A549 (cell line): Measurements from ENCODE around the gene TAF4B. TPM values are rescaled to one million over a fixed set of nuclear protein-coding genes. Genes with fewer than 3 reads are reported as not detected.
A peak's percentile ranks its signal among the peaks of the same experiment; 100 is the strongest.
"Not testable (repeated sequence)": the region's sequence is repeated elsewhere in the genome, so short reads cannot be mapped to it uniquely, and the experiment has no call there.

Source experiments
- ATAC-seq, 2 experiments: fragments of 200-7000 bp in 1 of 2; fragments of >200 bp in 1 of 2; cut with Nextera tagmentation in 1 of 2; cut with Tn5 transposase in 1 of 2; 3 replicates each; pipeline versions ENCODE4 v1.8.0 to v1.9.1; 2018 to 2020; ENCODE audit warnings: mild to moderate bottlenecking in 1 of 2, moderate library complexity in 1 of 2
- CTCF ChIA-PET: fragments of 300-600 bp; sonication (Branson Sonifier 250); formaldehyde crosslinking; extraction: SDS; loops from one replicate; lab custom pipeline; 2021; ENCODE audit warnings: antibody characterized with exemption, inconsistent platforms; lab: Yijun Ruan, JAX
- POLR2A ChIA-PET: fragments of 350-600 bp; formaldehyde crosslinking; extraction: SDS; loops from one replicate; lab custom pipeline; 2021; ENCODE audit warnings: antibody characterized with exemption, inconsistent platforms; lab: Yijun Ruan, JAX
- DNase-seq, 2 experiments: peaks; one replicate each; pipeline versions ENCODE4 v3.0.0 to v3.0.0-alpha.2; 2011 to 2016; ENCODE audit warnings: low read depth in 1 of 2, low spot score in 1 of 2
- FAIRE-seq: peaks from 2 replicates; lab custom pipeline; 2011; peaks lifted over from hg19 to GRCh38; lab: Jason Lieb, UNC
- H3K27ac ChIP-seq, 2 experiments: fragments of >200 bp; sonication (Bioruptor Twin); formaldehyde crosslinking; 3 replicates each; pipeline ENCODE4 v1.5.1; 2016 to 2017
- H3K4me1 ChIP-seq: fragments of >200 bp; sonication (Bioruptor Twin); formaldehyde crosslinking; 3 replicates; pipeline ENCODE4 v1.6.1; 2016
- H3K4me2 ChIP-seq: fragments of >200 bp; sonication (Bioruptor Twin); formaldehyde crosslinking; 3 replicates; pipeline ENCODE4 v1.6.1; 2016
- H3K4me3 ChIP-seq: fragments of >200 bp; sonication (Bioruptor Twin); formaldehyde crosslinking; 3 replicates; pipeline ENCODE4 v1.5.1; 2016
- H3K9me3 ChIP-seq: fragments of >200 bp; sonication (Bioruptor Twin); formaldehyde crosslinking; 3 replicates; pipeline ENCODE4 v1.6.1; 2016
- BHLHE40 ChIP-seq: IDR thresholded peaks from 2 replicates; pipeline ENCODE4 v1.6.1; 2012; ENCODE audit warnings: low read depth, low read length, inconsistent platforms
- CEBPB ChIP-seq, 2 experiments: fragments of >200 bp in 1 of 2; sonication (Bioruptor Twin) in 1 of 2; formaldehyde crosslinking in 1 of 2; IDR thresholded peaks; 2 replicates each; pipeline ENCODE4 v1.6.1; 2012 to 2016
- FOSB ChIP-seq: fragments of 250-450 bp; sonication (Bioruptor Pico); IDR thresholded peaks from 2 replicates; pipeline ENCODE4 v1.5.0; 2020; ENCODE audit warnings: mild to moderate bottlenecking, moderate library complexity
- FOSL2 ChIP-seq, 2 experiments: fragments of 450-650 bp in 1 of 2; fragments of >200 bp in 1 of 2; sonication (Bioruptor Twin) in 1 of 2; formaldehyde crosslinking; IDR thresholded peaks; 2 replicates each; pipeline versions ENCODE4 v1.5.0 to v1.6.1; 2016 to 2020; ENCODE audit warnings: mild to moderate bottlenecking in 1 of 2, moderate library complexity in 1 of 2
- HEYL ChIP-seq: fragments of 250-450 bp; sonication (Bioruptor Pico); IDR thresholded peaks from 2 replicates; pipeline ENCODE4 v1.8.0; 2021; ENCODE audit warnings: mild to moderate bottlenecking, moderate library complexity
- HOXA7 ChIP-seq: fragments of 250-450 bp; sonication (Bioruptor Pico); IDR thresholded peaks from 2 replicates; pipeline ENCODE4 v1.5.0; 2020; ENCODE audit warnings: mild to moderate bottlenecking, moderate library complexity
- MAFK ChIP-seq: fragments of 450-650 bp; IDR thresholded peaks from 2 replicates; pipeline ENCODE4 v1.6.1; 2014; ENCODE audit not compliant: partially characterized antibody
- MAX ChIP-seq: IDR thresholded peaks from 2 replicates; pipeline ENCODE4 v1.6.1; 2012
- RAD21 ChIP-seq, 2 experiments: fragments of >200 bp in 1 of 2; sonication (Bioruptor Twin) in 1 of 2; formaldehyde crosslinking in 1 of 2; IDR thresholded peaks in 1 of 2; conservative IDR thresholded peaks in 1 of 2; 2 replicates in 1 of 2; 3 replicates in 1 of 2; pipeline ENCODE4 v1.6.1; 2012 to 2018; ENCODE audit warnings: inconsistent platforms in 1 of 2
- RNF2 ChIP-seq: fragments of 200-600 bp; sonication (generic); IDR thresholded peaks from 2 replicates; pipeline ENCODE4 v1.6.1; 2016; ENCODE audit warnings: low read depth, mild to moderate bottlenecking, antibody characterized with exemption, moderate library complexity, borderline replicate concordance
- ZFP36 ChIP-seq: fragments of 450-650 bp; IDR thresholded peaks from 2 replicates; pipeline ENCODE4 v1.6.1; 2014; ENCODE audit warnings: borderline replicate concordance; ENCODE audit not compliant: partially characterized antibody
- ZNF302 ChIP-seq: fragments of 250-450 bp; sonication (Bioruptor Pico); IDR thresholded peaks from 2 replicates; pipeline ENCODE4 v1.9.0; 2021; ENCODE audit warnings: inconsistent platforms, mild to moderate bottlenecking, moderate library complexity
- WGBS: methylation state at CpG from one replicate; pipeline ENCODE4 v1.1.6; 2017; ENCODE audit errors: missing lambda C conversion rate; 5-methylcytosine and 5-hydroxymethylcytosine counted together
- polyA plus RNA-seq, 4 experiments: library from polyadenylated mRNA; depleted of rRNA in 3 of 4; stranded (reverse); fragments of >200 nt; fragmentation: RNase III in 1 of 4; extraction: RNeasy Plus Mini Kit Qiagen cat#74134 plus additional on column Dnase treatment in 1 of 4; gene quantifications; 2 replicates in 3 of 4; 3 replicates in 1 of 4; pipeline ENCODE4 v1.2.3, GENCODE V29; 2011 to 2017

Gene TAF4B
- polyA plus RNA-seq, 2 of the 4 experiments (the other 2 are of a cell fraction), result 2.5 to 5.6 TPM

DNA sequence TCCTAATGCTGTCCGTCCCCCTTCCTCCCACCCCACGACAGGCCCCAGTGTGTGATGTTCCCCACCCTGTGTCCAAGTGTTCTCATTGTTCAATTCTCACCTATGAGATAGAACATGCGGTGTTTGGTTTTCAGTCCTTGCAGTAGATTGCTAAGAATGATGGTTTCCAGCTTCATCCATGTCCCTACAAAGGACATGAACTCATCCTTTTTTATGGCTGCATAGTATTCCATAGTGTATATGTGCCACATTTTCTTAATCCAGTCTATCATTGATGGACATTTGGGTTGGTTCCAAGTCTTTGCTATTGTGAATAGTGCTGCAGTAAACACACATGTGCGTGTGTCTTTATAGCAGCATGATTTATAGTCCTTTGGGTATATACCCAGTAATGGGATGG lies 12.5 kb downstream of the TAF4B start:
- 89% methylated on average over 3 of the region's 4 CpGs for WGBS
- H3K4me2 ChIP-seq, H3K9me3 ChIP-seq, H3K4me3 ChIP-seq, ATAC-seq, H3K27ac ChIP-seq, FAIRE-seq, DNase-seq, H3K4me1 ChIP-seq, CTCF ChIA-PET: not testable (repeated sequence)
- POLR2A ChIA-PET, result interaction anchor here (1.6 kb wide), 1 partner anchor 13 kb away, joined by 4 read pairs; the partner anchor contains the start of gene TAF4B

- H3K4me2 ChIP-seq, H3K27ac ChIP-seq, H3K4me1 ChIP-seq, POLR2A ChIA-PET, FAIRE-seq, ATAC-seq, H3K4me3 ChIP-seq, H3K9me3 ChIP-seq, CTCF ChIA-PET, DNase-seq: not testable (repeated sequence)
- WGBS, result 75% methylated on average over 4 of the region's 4 CpGs
Measured at GRCh38 chr18:26242392-26242791, 16.1 kb downstream of the TAF4B start.

- DNase-seq, POLR2A ChIA-PET, ATAC-seq, H3K4me2 ChIP-seq, CTCF ChIA-PET, FAIRE-seq, H3K27ac ChIP-seq, H3K4me1 ChIP-seq, H3K4me3 ChIP-seq, H3K9me3 ChIP-seq: not testable (repeated sequence)
- TF ChIP-seq MAFK, result peak; percentile 88
- 88% methylated on average over 5 of the region's 5 CpGs for WGBS
Measured at GRCh38 chr18:26245434-26245833, 19.2 kb downstream of the TAF4B start.

GRCh38 chr18:26252411-26252810 lies 26.2 kb downstream of the TAF4B start:
- no peak for ATAC-seq

GRCh38 chr18:26254808-26255207 lies 28.6 kb downstream of the TAF4B start:
- FAIRE-seq, H3K4me3 ChIP-seq, H3K4me1 ChIP-seq, CTCF ChIA-PET, H3K27ac ChIP-seq, DNase-seq, ATAC-seq, H3K9me3 ChIP-seq, POLR2A ChIA-PET, H3K4me2 ChIP-seq: not testable (repeated sequence)

More at GRCh38 chr18:26252411-26252810, 26.2 kb downstream of the TAF4B start:
- no peak for FAIRE-seq
- H3K4me2 ChIP-seq, result no peak overlapping the region
- ChIA-PET POLR2A (no interaction called here), CTCF (no interaction called here)
- TF ChIP-seq RNF2 (no peak), BHLHE40 (no peak), CEBPB (IDR thresholded peaks at IDR 0.05) (no peak), RAD21 (conservative IDR thresholded peaks at IDR 0.05 in 1 of 2, IDR thresholded peaks at IDR 0.05 in 1 of 2) (no peak), HEYL (CRISPR knock-in tag) (no peak), ZNF302 (CRISPR knock-in tag) (no peak), ZFP36 (no peak), FOSB (CRISPR knock-in tag) (no peak), HOXA7 (no peak)
- TF ChIP-seq, all 56 proteins: peak for 0
- H3K27ac ChIP-seq, result no peak overlapping the region
- WGBS, result 67% methylated on average over 3 of the region's 3 CpGs
- no peaks in the 10 kb centered on the region for H3K9me3 ChIP-seq
- DNase-seq, result no peak
- no peak overlapping the region for H3K4me3 ChIP-seq
- no peaks in the 10 kb centered on the region for H3K4me1 ChIP-seq

DNA sequence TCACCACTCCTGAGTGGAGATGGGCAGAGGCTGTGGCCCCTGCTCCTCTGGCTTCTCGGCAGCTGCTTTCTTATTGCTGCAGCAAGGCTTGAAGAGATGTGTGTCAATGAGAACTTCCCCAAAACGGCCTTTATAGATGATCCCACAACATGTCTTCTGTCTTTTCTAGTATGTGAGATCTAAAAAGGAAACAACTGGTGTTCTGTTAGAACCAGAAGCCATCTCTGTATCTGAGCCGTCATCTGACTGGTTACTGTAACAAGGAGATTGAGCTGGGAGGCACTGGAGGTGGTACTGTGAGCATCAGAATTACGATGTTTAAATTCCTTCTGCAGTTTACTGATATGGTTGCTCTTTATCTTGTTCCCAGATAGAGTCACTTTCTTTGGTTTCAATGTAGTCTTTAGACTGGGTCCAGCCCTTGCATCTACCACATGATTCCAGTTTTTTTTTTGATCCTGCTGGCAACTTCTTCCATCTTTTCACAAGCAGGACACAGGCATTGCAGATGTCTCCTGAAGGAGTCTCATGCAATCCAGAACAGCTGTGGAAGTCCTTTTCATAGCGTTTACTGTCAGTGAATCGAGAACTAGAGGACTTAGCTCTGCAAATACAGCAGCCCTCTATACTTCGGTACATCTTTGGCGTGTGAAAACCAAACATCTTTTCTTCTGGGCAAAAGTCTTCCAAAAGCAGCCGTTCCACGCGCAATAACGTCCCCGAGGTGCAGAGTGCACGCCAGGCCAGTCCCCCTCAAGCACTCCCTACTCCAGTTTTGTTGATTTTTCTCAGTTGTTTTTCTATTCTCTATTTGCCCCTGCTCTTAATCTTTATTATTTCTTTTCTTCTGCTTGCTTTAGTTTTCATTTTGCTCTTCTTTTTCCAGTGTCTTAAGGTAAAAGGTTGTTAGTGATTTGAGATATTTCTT lies 29.7 kb downstream of the TAF4B start:
- no peak overlapping the region for H3K4me3 ChIP-seq
- 69% methylated on average over 14 of the region's 14 CpGs for WGBS
- ATAC-seq (peak in 1 of 2 experiments; percentile 32; a peak in 4 of 6 replicates), FAIRE-seq (no peak)
- TF ChIP-seq FOSL2 (IDR thresholded peaks at IDR 0.05), result no peak
- TF ChIP-seq FOSL2 (CRISPR knock-in tag; IDR thresholded peaks at IDR 0.05), result no peak
- no peak for TF ChIP-seq MAX
- TF ChIP-seq, all 56 proteins: peak for 0
- H3K4me2 ChIP-seq, result no peak overlapping the region
- no peak overlapping the region for H3K27ac ChIP-seq
- no peaks in the 10 kb centered on the region for H3K4me1 ChIP-seq
- ChIA-PET CTCF (no interaction called here), POLR2A (no interaction called here)
- no peak for DNase-seq
- no peaks in the 10 kb centered on the region for H3K9me3 ChIP-seq
